NCI-H748 (cell line): Measurements from ENCODE around the gene TPM1.

Experiments
- DNase-seq: peaks from one replicate; lab custom pipeline; 2025; ENCODE audit not compliant: unreplicated experiment; lab: John Stamatoyannopoulos, UW

Gene TPM1

GRCh38 chr15:63040954-63041353 is 1.6 kb upstream of the TPM1 start:
- DNase-seq, result no peak

DNA sequence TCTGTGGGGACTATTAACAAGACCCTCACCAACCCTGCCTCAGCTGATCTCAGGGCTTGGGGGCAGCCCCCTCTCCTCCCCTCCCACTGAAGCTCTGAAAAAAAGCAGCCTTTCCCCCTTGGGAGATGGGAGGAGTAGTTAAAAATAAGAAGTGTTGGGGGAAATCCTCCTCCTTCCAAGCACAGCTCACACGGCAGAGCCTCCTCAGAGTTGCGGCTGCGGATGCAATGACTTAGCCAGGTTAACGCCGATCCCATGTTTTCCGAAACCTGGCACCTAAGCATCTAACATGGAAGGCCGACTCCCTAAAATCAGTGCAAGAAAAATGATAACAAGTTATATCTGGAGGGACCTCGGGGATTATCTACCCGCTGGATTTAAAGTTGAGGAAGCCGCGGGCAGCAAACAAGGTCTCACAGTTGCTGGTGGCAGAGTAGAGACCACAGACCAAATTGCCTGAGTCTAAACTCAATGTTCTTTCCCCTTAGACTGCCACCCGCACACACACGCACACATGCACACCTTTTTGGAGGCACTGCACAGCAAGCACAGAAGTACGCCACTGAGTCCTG is 1.1 kb upstream of the TPM1 start:
- DNase-seq, result no peak

DNA sequence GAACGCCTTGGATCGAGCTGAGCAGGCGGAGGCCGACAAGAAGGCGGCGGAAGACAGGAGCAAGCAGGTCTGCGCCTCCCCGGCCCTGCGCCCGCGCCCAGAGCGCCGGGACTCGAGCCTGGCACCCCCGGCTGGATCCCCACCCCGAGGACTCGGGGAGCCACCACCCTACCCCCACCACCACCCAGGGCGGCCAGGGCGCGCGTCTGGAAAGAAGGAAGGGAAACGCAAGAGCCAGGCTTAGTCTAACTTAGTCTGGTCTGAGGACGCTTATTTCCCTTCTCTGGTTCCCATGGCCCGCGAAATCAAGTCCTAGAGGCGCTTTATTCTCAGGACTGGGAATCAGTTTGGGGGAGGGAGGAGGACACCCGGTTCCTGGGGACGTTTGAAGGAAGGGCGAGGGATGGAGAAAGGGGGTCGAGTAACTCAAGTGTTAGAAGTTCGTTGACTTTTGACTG is 359 bp downstream of the TPM1 start:
- no peak for DNase-seq

- DNase-seq, result peak; percentile 14
Measured at GRCh38 chr15:63043335-63044076, 959 bp downstream of the TPM1 start.

DNA sequence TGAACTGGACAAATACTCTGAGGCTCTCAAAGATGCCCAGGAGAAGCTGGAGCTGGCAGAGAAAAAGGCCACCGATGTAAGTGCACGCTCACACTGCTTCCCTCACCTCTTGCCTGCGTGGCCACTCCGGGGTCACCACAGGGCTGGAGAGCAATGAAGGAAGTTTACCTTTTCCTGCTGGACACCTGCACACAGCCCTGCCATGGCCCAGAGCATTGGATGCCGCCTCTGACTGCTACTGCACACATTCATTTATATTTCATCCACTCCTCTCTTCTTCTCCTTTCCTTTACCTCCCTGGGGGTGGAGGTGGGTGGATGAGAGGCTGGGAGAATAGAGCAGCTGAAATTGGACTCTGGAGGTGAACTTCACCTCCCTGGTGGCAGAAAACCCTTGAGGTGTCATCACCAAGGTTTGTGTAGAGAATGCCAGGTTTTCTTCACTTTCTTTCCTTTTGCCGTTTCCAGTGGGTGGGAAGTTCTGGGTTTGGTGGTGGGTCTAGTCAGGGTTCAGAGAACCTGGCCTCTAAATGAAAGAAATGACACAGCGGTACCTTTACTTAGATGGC is 1.6 kb downstream of the TPM1 start:
- DNase-seq, result no peak

DNA sequence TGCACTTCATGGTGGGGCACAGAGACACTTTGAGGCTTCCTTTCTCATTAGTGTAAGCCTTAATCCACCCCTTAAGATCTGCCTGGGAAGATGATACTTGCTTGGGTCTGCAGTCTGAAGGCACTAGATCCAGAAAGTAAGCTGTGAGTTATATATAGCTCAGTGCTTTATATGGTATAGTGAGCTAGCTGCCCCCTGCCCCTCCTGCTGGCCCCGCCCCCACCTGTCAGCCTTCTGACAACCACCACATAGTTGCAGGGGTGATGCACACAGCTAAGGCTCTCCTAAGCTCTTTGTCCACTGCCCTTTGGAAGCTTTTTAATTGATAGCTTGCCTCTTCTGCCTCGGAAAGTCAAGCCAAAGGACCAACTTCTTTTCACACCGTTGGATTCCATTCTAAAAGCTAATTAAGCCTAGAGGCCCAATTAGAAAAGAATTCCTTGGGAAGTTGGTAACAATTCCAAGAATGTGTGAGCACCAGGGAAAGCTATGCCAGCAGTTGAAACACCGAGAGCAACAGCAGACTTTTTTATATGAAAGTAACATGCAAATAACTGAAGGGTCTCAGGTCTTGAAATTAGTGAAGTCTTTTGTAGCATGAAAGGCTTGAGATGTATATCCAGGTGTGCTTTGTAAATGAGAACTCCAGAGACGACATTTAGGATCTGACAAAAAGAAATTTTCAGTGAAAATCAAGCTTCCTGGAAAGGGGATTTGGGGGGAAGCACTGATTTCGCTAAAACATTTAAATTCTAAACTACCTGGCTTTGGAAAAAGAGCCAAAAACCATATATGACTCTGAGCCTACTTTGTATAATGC is 2.3 kb downstream of the TPM1 start:
- DNase-seq, result no peak

DNA sequence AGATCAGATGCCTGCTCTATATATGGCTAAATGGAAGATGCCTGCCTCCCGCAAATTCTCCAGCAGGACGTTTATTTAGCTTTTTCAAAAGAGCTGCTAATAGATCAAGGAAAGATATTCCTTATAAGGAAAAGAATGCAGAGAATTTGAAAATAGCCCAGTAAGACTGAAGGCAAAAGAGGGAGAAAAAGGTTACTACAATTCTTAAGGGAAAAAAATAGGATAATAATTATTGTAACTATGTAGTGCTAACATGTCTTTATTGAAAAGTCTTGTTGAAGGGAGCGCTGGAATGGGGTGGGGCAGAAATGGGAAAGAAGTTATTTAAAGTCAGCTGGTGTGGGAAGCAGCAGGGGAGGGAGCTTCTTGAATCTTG is 2.9 kb downstream of the TPM1 start:
- no peak for DNase-seq

- DNase-seq, result no peak
Measured at GRCh38 chr15:63045879-63046278, 3.3 kb downstream of the TPM1 start.

- no peak for DNase-seq
Measured at GRCh38 chr15:63046917-63047760, 4.6 kb downstream of the TPM1 start.

GRCh38 chr15:63047792-63048114 is 5.2 kb downstream of the TPM1 start:
- no peak for DNase-seq

GRCh38 chr15:63048115-63048775 is 5.7 kb downstream of the TPM1 start:
- peak; percentile 89 for DNase-seq

DNA sequence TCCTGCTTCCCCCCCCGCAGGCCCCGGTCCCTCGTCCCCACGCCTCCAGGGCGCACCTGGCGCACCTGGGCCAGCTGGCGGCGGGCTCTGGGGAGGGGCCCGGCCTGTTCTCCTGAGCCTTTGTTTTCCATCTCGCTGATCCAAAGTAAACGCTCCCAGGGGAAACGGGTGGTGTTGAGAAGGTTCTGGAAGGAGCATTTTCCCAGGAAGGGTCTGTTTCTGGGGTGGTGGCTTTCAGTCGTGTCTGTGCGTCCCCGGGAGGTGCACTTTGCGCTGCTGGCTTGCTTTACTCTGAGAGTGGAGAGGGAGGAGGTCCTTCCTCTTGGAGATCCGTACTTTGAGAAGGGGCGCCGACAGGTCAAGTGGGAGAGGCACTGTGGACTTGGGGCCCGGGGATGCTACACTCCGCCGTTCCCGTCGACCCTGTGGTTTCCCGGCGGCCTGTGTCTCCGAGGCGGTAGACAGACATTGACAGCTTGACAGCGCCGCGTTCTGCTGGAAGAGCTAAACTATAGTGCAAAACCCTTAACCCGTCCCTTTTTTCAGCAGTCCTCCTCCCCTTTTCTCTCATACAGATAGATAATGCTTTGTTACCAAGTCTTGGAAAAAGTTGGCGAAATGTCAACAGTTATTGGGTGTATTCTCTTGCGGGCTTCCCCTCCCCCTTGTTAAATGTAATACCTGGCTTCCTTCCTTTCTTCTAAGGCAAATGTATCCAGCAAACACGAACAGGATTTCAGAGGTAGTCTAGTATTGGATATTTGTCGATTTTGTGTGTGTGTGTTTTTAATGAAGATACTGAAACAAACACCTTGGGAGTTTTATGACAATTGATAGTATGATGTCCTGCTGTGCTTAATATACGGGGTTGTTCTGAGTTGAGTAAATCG is 6.5 kb downstream of the TPM1 start:
- peak; percentile 72 for DNase-seq

DNA sequence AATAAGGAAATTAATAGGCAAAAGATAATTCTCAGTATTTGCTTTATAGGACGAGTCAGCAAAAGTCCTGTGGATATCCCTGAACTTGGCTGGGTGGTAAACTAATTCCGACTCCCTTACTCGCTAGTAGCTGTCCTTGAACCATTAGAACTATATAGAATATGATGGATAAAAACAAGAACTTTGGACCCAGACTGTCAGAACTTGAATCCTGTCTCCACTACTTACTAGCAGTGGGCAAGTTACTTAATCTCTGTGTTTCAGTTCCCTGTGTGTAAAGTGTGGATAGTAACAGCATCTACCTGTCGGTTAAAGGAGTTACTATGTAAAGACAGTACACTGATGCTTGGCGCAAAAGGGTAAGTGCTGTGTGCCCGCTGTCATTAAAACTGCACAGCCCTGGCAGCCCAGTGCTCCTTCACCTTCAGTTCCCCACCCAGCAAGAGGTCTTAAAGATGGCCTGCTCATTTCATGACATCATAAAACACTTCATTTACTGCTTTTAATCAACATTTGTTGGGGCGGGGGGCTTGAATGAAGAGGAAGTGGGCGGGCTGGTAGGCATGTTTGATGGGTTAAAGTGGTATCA is 7.3 kb downstream of the TPM1 start:
- no peak for DNase-seq

DNA sequence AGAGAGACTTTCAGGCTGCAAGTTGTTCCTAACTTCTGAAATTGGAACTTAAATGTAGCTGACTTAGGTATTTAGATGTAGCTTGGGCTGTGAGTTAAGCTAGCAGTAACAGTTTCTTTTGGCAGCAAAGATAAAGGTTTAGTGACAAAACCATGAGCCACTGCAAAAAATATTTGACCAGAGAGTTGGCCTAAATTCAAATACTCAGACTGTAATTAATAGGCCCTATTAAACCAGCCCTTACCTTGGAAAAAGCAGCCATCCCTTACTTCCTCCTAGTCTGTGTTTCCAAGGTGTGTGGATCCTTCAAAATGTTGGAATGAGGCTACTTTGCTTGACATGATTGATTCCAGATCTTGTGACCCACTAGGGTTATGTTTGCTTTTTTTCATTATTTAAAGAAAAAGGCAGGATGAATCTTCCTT is 8.2 kb downstream of the TPM1 start:
- DNase-seq, result no peak

- DNase-seq, result peak; percentile 58
Measured at GRCh38 chr15:63051156-63052066, 8.9 kb downstream of the TPM1 start.

DNA sequence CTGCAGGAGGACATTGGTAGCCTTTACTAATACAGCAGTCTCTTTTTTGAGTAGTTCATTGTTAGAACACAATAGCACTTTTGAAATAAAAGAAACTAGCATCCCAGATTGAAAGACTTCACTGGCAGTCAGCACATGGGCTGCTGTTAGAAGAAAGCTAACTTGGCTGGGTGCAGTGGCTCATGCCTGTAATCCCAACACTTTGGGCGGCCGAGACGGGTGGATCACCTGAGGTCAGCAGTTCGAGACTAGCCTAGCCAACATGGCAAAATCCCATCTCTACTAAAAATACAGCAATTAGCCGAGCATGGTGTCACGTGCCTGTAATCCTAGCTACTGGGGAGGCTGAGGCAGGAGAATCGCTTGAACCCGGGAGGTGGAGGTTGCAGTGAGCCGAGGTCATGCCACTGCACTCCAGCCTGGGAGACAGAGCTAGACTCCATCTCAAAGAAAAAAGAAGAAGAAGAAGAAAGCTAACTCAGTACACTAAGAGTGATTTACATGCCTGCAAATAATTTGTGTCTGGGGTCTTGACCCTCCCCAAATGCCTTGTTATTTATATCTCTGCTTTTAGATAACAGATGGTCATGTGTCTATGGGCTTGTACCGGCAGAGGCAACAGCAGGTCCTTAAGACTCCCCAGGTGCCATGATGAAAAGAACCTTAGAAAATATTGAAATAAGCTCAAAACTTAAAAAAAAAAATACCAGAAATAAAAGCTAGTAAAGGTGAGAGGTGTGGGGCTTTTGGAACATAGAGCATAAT is 9.7 kb downstream of the TPM1 start:
- DNase-seq, result no peak

DNA sequence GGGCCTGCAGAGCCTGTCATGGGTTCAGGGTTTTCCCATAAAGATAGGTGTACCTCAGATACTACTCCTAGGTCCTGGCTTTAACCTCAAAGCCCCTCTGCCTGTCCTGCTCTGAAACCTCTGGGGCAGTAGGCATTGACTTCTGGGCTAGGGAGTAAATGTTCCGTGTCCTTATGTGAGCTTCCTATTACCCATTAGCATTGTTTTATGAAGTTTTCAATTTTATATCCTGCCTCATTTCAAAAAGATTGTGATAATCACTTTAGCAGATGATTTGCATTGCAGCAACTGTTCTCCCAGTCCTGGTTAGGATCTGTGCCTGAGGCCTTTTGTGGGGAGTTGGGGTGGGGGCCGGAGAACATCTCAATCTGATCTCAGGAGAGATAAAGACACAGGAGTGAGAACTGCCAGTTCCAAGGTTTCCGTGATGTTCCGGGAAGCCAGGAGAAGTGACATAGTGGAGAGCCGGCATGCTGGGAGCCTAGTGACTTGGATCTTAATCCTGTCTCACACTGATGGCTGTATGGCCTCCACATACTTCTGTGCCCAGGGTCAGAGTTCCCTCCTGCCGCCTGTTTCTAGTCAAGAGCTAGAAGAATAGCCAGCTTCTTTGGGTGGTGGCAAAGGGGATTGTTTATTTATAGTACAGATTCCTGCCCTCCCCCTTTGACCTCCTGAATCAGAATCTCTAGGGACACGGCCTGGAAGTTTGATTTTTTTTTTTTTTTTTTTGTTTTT is 10.6 kb downstream of the TPM1 start:
- no peak for DNase-seq
